Vagina (tissue), 2 donors: ENCODE data around the gene SHLD1.

ENCODE experiments used
- CTCF ChIP-seq, 3 experiments: fragments of 450-650 bp in 2 of 3; fragments of 200-600 bp in 1 of 3; sonication (generic) in 1 of 3; IDR thresholded peaks; one replicate each; pipeline ENCODE4 v1.5.1; 2017 to 2019; ENCODE audit warnings: antibody characterized with exemption in 3 of 3, mild to moderate bottlenecking in 2 of 3, moderate library complexity in 2 of 3
- POLR2A ChIP-seq, 2 donors: fragments of 450-650 bp; IDR thresholded peaks; one replicate each; pipeline ENCODE4 v1.6.1; 2017; ENCODE audit warnings: antibody characterized with exemption in 2 of 2, mild to moderate bottlenecking in 2 of 2, moderate library complexity in 2 of 2
- POLR2AphosphoS5 ChIP-seq, 2 donors: sonication (generic); formaldehyde crosslinking; IDR thresholded peaks; one replicate each; pipeline ENCODE4 v1.9.0; 2017; ENCODE audit warnings: antibody characterized with exemption in 2 of 2, mild to moderate bottlenecking in 2 of 2, low read depth in 1 of 2; ENCODE audit not compliant: insufficient read depth in 1 of 2

GRCh38 chr20:5746064-5746463, 4.1 kb upstream of the SHLD1 start:
- TF ChIP-seq CTCF (IDR thresholded peaks at IDR 0.05) = no peak
- TF ChIP-seq POLR2A (IDR thresholded peaks at IDR 0.05) = no peak
- TF ChIP-seq POLR2AphosphoS5 (IDR thresholded peaks at IDR 0.05; ENCODE audit: insufficient read depth in 1 of 2, low read depth in 1 of 2) = no peak
